ENCODE measurements around the gene MTHFSD.

The MTHFSD gene

DNA sequence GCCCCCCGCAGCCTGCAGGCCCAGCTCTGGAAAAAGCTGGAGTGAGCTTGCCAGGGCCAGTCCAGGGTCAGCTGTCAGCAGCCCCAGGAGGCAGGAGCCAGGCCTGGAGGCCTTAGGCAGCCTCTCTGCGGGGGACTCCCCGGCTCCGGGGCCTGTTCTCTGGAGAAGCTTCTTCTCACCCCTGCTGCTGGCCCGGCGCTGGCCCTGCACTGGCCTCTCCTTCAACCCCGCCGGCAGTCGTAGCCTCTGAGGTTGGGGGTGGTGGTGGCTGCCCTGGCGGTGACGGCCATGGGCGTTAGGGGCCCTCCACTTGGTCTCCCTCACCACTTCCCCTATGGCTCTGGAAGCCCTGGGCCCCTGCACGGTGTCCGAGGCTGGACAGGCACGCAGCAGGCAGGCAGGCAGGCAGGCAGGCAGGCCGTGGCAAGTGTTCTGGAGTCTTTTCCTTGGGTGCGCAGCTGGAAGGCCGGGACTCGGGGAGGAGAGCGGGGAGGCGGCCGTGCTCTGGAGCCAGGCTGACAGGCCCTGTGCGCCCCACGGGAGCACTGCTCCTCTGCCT, 42.7 kb downstream of the MTHFSD start:
- TF ChIP-seq, protein P1, sequence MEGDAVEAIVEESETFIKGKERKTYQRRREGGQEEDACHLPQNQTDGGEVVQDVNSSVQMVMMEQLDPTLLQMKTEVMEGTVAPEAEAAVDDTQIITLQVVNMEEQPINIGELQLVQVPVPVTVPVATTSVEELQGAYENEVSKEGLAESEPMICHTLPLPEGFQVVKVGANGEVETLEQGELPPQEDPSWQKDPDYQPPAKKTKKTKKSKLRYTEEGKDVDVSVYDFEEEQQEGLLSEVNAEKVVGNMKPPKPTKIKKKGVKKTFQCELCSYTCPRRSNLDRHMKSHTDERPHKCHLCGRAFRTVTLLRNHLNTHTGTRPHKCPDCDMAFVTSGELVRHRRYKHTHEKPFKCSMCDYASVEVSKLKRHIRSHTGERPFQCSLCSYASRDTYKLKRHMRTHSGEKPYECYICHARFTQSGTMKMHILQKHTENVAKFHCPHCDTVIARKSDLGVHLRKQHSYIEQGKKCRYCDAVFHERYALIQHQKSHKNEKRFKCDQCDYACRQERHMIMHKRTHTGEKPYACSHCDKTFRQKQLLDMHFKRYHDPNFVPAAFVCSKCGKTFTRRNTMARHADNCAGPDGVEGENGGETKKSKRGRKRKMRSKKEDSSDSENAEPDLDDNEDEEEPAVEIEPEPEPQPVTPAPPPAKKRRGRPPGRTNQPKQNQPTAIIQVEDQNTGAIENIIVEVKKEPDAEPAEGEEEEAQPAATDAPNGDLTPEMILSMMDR (IDR thresholded peaks at IDR 0.05; ENCODE audit: insufficient read depth, low read depth, low read length, missing control alignments) = no peak
- DNase-seq (ENCODE audit: low read depth) = no peak
- no peak overlapping the region for H3K4me3 ChIP-seq (ENCODE audit: low read length)

DNA sequence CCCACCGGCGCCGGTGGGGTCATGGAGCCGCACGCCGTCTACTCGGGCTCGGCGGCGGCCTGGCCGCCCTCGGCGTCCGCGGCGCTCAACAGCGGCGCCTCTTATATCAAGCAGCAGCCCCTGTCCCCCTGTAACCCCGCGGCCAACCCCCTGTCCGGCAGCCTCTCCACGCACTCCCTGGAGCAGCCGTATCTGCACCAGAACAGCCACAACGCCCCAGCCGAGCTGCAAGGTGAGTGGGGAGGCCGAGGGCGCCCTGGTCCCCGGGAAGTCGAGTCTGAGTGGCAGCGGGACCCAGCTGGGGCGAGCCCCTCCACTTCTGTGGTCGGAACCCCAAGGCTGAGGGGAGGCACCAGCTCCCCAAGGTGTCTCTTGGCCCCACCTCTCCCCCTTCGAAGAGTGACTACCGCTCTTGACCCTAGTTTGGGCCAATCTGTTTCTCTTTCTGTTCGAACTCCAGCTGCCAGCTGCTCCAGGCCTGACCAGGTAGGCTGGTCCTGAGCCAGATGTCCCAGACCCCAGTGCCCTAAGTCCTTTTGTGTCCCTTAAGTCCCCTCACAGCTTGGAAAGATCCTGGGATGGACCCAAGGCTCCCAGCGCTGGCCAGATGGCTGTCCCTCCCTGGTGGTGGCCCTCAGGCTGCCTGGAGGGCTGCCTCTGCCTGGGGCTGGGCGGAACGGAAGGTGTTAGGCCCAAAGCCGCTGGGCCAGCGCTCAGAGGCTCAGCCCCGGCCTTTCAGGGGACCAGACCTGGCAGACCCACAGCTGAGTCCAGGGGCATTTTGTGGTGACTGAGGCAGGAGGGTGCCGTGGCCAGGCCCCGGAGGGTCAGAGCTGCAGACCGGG, 43.5 kb downstream of the MTHFSD start:
- TF ChIP-seq, protein P1 (IDR thresholded peaks at IDR 0.05; ENCODE audit: insufficient read depth, low read depth, low read length, missing control alignments) = no peak
- no peak overlapping the region for H3K4me3 ChIP-seq (ENCODE audit: low read length)
- no peak for DNase-seq (ENCODE audit: low read depth)

DNA sequence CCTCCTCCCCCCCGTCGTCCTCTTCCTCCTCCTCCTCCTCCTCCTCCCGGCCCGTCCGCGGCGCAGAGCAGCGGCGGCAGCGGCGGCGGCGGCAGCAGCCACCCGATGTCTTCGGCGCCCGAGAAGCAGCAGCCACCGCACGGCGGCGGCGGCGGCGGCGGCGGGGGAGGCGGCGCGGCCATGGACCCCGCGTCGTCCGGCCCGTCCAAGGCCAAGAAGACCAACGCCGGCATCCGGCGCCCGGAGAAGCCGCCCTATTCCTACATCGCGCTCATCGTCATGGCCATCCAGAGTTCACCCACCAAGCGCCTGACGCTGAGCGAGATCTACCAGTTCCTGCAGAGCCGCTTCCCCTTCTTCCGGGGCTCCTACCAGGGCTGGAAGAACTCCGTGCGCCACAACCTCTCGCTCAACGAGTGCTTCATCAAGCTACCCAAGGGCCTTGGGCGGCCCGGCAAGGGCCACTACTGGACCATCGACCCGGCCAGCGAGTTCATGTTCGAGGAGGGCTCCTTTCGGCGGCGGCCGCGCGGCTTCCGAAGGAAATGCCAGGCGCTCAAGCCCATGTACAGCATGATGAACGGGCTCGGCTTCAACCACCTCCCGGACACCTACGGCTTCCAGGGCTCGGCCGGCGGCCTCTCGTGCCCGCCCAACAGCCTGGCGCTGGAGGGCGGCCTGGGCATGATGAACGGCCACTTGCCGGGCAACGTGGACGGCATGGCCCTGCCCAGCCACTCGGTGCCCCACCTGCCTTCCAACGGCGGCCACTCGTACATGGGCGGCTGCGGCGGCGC, 44.4 kb downstream of the MTHFSD start, which contains the start of gene FOXF1:
Gene FOXF1, plus strand, starts transcription at position 63 of the 797 bp plus-strand sequence. Its CDS starts 43 bp downstream, at position 106.
- DNase-seq (ENCODE audit: low read depth) = peak; percentile 38
- H3K4me3 ChIP-seq (ENCODE audit: low read length) = peak within 1 kb of the TSS; percentile 26
- TF ChIP-seq, protein P1 (IDR thresholded peaks at IDR 0.05; ENCODE audit: insufficient read depth, low read depth, low read length, missing control alignments) = no peak

DNA sequence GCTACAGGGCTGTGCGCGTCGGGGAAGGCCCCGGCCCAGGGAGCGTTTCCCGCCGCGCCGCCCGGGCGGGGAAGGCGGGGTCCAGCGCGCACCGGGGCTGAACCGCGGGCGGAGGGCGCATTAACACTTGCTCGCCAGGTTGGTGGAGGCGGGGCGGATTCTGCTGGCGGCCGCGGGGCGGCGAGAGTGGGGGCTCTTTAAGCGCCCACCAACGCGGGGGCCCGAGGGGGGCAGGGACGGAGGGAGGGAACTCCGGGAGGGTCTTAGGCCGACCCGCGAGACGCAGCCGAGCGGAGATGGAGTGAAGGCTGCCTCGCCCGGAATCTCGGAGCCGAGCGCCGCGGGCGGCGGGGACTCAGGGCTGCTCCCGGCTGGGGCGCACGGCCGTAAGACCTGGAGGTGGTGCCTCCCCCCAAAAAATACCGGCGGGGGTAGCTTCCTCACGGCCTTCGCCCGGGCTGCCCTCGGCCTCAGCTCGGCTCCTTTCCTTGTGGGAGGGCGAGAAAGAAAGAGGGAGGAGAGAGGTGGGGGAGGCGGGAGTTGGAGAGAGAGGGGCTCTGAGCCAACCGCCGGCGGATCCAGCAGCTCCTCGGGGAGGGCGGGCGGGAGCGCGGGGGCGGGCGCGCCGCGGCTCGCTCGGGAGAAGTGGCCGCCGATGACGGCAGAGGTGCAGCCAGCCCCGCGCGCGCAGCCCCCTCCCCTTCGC, 45.1 kb downstream of the MTHFSD start:
- TF ChIP-seq, protein P1 (IDR thresholded peaks at IDR 0.05; ENCODE audit: insufficient read depth, low read depth, low read length, missing control alignments) = no peak
- no peak for DNase-seq (ENCODE audit: low read depth)
- H3K4me3 ChIP-seq (ENCODE audit: low read length) = peak overlapping the region; percentile 26

DNA sequence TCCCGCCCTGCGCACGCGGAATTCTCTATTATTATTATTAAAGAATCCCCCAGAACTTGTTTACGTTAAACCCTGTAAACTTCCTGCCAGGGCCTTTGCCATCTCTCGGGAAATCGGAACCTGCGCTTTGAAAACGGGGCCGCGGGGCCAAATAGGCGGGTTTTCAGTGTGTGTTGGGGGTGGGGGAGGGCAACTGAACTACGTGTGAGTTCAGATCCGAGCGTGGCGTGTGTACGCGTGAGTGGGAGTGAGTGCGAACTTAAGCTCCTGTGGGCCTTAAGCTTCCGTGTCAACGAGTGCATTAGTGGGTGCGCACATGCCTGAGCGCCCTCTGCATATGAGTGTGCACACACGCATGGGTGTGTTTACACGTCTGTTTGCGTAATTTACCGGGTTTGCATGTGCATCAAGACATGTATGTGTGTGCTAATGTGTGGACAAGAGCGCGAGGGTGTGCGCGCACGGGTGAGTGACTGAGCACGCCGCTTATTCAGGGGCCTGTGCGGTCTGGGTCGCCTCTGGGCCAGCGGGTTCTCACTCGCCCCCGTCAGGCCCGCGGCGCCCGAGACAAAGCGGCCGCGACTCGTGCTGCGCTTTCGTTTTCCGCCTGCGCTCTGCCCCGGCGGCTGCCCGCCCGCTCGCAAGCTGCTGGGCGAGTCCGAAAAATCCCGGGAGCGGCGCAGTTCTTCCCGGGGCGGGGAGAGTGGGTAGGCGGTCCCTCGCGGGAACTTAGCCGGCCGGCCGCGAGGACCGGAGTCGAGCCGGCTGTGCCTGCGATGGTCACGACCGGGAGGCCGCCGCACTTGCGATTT, 45.9 kb downstream of the MTHFSD start:
- DNase-seq (ENCODE audit: low read depth) = peak; percentile 50
- TF ChIP-seq, protein P1 (IDR thresholded peaks at IDR 0.05; ENCODE audit: insufficient read depth, low read depth, low read length, missing control alignments) = no peak
- peak overlapping the region; percentile 26 for H3K4me3 ChIP-seq (ENCODE audit: low read length)
